ENCODE data around the gene BSN.

BSN gene

DNA sequence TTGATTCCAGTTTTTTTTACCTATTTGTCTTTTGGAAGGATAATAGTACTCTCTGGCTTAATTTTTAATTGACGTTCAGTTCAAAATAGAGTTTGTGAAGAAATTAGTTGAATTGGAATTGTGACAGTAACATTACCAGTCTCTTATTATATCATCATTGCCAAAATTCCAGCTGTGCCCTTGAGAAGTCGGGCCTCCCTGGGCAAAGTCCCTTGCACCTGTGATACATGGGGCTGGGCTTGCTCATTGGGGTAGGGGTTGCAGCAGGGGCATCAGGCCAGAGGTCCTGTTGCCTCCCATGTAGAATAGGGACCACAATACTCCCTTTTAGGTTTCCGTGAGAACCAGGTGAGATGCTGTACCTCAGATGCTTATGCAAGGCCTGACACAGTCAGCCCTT is 92.0 kb downstream of the BSN start:
- Mint-ChIP-seq H3K27ac (no peak overlapping the region), H3K9me3 (no peaks in the 10 kb centered on the region), H3K27me3 (no peaks in the 10 kb centered on the region), H3K4me1 (ENCODE audit: low read depth) (no peaks in the 10 kb centered on the region), H3K4me3 (no peak overlapping the region), H3K36me3 (ENCODE audit: low read depth) (no peaks in the 10 kb centered on the region)

DNA sequence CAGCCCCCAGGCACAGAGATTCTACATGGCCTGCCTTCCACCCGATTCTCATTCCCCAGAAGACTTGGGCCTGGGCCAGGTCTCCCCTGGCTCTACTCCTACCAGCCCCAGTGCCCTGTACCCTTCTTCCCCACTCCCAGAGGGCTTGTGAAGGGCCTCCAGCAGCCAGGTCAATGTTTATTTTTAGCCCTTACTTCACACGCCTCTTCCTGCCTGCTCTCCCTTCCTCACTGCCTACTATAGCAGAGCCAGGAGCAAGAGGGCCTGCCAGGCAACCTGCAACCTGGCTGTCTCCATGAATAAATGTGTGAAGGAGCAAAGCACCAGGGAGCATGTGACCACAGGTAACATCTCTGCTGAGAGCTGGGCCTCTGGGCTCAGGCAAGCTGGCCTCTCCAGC is 93.5 kb downstream of the BSN start:
- H3K27ac Mint-ChIP-seq = no peak overlapping the region
- H3K4me1 Mint-ChIP-seq (ENCODE audit: low read depth) = no peaks in the 10 kb centered on the region
- H3K27me3 Mint-ChIP-seq = no peaks in the 10 kb centered on the region
- H3K9me3 Mint-ChIP-seq = no peaks in the 10 kb centered on the region
- H3K36me3 Mint-ChIP-seq (ENCODE audit: low read depth) = no peaks in the 10 kb centered on the region
- no peak overlapping the region for H3K4me3 Mint-ChIP-seq

DNA sequence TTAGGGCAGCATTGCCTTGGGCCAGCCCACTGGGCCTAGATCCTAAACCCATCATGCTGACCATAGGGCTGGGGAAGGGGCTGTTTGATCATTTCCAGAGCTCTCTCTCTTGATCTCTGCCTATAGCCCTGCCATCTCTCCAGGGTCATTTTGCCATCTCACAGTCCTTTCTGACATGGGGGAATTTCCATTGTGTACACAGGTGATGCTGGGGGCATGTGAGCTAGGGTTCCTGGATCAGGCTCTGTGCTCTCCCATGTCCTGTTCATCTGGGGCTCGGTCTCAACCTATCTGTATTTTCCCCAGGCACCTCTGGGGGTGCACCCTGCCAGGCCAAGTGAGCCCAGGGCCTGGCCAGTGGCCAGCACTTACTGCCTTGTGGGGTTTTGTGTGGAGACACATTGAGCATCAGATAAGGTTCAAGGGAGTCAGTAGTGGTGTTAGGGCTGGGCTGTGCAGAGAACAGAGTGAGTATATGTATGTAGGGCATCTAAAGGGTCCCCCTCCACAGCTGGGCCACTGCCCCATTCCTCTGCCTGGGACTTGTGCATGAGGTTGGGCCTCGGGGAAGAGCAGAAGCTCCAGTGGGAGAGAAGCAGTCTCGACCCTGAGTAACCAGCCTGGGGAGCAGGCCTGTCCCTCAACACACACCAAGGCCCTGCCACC is 94.2 kb downstream of the BSN start:
- H3K4me3 Mint-ChIP-seq = no peak overlapping the region
- H3K9me3 Mint-ChIP-seq = no peaks in the 10 kb centered on the region
- H3K36me3 Mint-ChIP-seq (ENCODE audit: low read depth) = no peaks in the 10 kb centered on the region
- no peak overlapping the region for H3K27ac Mint-ChIP-seq
- no peaks in the 10 kb centered on the region for H3K27me3 Mint-ChIP-seq
- H3K4me1 Mint-ChIP-seq (ENCODE audit: low read depth) = no peaks in the 10 kb centered on the region

DNA sequence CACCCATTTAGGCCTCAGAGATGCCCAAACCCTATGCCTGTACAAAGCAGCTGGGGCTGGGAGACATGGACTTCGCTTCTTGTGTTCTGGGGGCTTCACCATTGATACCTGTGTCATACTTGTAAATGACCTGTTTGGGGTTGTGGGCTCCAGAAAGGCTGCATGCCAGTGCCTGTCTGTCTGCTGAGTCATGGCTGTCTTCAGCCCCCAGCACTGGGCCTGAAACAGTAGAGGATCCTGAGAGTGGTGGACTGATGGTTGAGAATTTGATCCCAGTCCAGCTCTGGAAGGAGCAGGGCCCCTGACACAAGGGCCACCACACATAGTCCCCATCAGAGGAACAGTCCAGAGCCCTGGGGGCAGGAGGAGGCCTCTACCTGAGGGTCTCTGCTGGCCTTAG is 95.3 kb downstream of the BSN start:
- no peaks in the 10 kb centered on the region for H3K9me3 Mint-ChIP-seq
- no peaks in the 10 kb centered on the region for H3K27me3 Mint-ChIP-seq
- H3K4me3 Mint-ChIP-seq = no peak overlapping the region
- H3K36me3 Mint-ChIP-seq (ENCODE audit: low read depth) = no peaks in the 10 kb centered on the region
- no peak overlapping the region for H3K27ac Mint-ChIP-seq
- H3K4me1 Mint-ChIP-seq (ENCODE audit: low read depth) = no peaks in the 10 kb centered on the region

DNA sequence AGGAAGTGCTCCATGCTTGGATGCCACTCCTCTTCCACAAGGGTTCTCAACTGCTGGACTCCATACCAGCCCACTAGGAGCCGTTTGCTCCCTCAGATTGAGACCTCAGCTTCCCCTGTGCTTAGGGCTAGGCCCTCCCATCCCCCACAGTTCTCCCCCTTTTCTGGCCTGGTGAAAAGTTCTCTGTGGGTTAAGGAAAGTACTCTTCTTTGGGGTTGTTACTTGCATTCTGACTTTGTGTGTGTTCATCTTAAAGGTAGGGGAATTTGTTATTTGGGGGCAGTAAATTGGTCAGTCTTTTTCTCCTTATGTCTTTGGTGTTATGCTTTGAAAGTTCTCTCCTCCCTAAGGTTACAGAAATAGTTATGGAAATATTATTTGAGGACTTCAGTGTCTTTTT is 95.9 kb downstream of the BSN start:
- Mint-ChIP-seq H3K4me3 (no peak overlapping the region), H3K9me3 (no peaks in the 10 kb centered on the region), H3K36me3 (ENCODE audit: low read depth) (no peaks in the 10 kb centered on the region), H3K27ac (no peak overlapping the region), H3K4me1 (ENCODE audit: low read depth) (no peaks in the 10 kb centered on the region), H3K27me3 (no peaks in the 10 kb centered on the region)

DNA sequence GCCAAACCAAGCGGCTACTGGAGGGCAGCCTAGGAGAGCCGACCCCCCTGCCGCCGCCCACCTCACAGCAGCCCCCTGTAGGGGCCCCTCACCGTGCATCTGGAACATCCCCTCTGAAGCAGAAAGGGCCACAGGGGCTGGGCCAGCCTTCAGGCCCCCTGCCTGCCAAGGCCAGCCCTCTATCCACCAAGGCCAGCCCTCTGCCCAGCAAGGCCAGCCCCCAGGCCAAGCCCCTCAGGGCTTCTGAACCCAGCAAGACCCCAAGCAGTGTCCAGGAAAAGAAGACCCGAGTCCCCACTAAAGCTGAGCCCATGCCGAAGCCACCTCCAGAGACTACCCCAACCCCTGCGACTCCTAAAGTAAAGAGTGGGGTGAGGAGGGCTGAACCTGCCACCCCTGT is 96.4 kb downstream of the BSN start:
- Mint-ChIP-seq H3K4me3 (no peak overlapping the region), H3K36me3 (ENCODE audit: low read depth) (no peaks in the 10 kb centered on the region), H3K9me3 (no peaks in the 10 kb centered on the region), H3K27me3 (no peaks in the 10 kb centered on the region), H3K4me1 (ENCODE audit: low read depth) (no peaks in the 10 kb centered on the region), H3K27ac (no peak overlapping the region)

DNA sequence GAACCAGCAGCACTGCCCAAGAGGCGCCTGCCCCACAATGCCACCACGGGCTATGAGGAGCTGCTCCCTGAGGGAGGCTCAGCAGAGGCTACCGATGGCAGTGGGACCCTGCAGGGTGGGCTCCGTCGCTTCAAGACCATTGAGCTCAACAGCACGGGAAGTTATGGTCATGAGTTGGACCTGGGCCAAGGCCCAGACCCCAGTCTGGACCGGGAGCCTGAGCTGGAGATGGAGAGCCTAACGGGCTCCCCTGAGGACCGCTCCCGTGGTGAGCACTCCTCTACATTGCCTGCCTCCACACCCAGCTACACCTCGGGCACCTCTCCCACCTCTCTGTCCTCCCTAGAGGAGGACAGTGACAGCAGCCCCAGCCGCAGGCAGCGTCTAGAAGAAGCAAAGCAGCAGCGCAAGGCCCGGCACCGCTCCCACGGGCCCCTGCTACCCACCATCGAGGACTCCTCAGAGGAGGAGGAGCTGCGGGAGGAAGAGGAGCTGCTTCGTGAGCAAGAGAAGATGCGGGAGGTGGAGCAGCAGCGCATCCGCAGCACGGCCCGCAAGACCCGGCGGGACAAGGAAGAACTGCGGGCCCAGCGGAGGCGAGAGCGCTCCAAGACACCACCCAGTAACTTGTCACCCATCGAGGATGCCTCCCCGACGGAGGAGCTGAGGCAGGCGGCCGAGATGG is 98.1 kb downstream of the BSN start:
- Mint-ChIP-seq H3K27ac (no peak overlapping the region), H3K4me1 (ENCODE audit: low read depth) (no peaks in the 10 kb centered on the region), H3K9me3 (no peaks in the 10 kb centered on the region), H3K36me3 (ENCODE audit: low read depth) (no peaks in the 10 kb centered on the region), H3K4me3 (no peak overlapping the region), H3K27me3 (no peaks in the 10 kb centered on the region)

DNA sequence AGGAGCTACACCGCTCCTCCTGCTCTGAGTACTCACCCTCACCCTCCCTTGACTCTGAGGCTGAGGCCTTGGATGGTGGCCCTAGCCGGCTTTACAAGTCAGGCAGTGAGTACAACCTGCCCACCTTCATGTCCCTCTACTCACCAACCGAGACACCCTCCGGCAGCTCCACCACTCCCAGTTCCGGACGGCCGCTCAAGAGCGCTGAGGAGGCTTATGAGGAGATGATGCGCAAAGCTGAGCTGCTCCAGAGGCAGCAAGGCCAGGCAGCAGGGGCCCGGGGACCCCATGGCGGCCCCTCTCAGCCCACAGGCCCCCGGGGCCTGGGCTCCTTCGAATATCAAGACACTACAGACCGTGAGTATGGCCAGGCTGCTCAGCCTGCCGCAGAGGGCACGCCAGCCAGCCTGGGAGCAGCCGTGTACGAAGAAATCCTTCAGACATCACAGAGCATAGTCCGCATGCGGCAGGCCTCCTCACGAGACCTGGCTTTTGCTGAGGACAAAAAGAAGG is 98.7 kb downstream of the BSN start:
- Mint-ChIP-seq H3K4me3 (no peak overlapping the region), H3K4me1 (ENCODE audit: low read depth) (no peaks in the 10 kb centered on the region), H3K9me3 (no peaks in the 10 kb centered on the region), H3K27me3 (no peaks in the 10 kb centered on the region), H3K36me3 (ENCODE audit: low read depth) (no peaks in the 10 kb centered on the region), H3K27ac (no peak overlapping the region)

DNA sequence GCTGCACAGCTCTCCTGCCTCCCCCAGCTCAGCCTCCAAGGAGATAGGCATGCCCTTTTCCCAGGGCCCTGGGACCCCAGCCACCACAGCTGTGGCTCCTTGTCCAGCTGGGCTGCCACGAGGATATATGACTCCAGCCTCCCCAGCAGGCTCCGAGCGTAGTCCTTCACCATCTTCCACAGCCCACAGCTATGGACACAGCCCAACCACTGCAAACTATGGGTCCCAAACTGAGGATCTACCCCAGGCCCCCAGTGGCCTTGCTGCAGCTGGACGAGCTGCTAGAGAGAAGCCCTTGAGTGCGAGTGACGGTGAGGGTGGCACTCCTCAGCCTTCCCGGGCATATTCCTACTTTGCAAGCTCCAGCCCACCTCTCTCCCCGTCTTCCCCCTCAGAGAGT is 99.3 kb downstream of the BSN start:
- no peaks in the 10 kb centered on the region for H3K36me3 Mint-ChIP-seq (ENCODE audit: low read depth)
- H3K27me3 Mint-ChIP-seq = no peaks in the 10 kb centered on the region
- H3K9me3 Mint-ChIP-seq = no peaks in the 10 kb centered on the region
- H3K27ac Mint-ChIP-seq = no peak overlapping the region
- H3K4me1 Mint-ChIP-seq (ENCODE audit: low read depth) = no peaks in the 10 kb centered on the region
- no peak overlapping the region for H3K4me3 Mint-ChIP-seq

DNA sequence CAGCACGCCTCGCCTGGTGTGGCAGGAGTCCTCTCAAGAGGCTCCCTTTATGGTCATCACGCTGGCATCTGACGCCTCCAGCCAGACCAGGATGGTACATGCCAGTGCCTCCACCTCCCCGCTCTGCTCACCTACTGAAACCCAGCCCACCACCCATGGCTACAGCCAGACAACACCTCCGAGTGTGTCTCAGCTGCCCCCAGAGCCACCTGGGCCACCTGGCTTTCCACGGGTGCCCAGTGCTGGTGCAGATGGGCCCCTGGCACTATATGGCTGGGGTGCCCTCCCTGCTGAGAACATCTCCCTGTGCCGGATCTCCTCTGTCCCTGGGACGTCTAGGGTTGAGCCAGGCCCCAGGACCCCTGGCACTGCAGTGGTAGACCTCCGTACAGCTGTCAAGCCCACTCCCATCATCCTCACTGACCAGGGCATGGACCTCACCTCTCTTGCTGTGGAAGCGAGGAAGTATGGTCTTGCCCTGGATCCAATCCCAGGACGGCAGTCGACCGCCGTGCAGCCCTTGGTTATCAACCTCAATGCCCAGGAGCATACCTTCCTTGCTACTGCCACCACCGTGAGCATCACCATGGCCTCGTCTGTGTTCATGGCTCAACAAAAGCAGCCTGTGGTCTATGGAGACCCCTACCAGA is 100.0 kb downstream of the BSN start:
- H3K27me3 Mint-ChIP-seq = no peaks in the 10 kb centered on the region
- no peak overlapping the region for H3K4me3 Mint-ChIP-seq
- H3K4me1 Mint-ChIP-seq (ENCODE audit: low read depth) = no peaks in the 10 kb centered on the region
- no peaks in the 10 kb centered on the region for H3K36me3 Mint-ChIP-seq (ENCODE audit: low read depth)
- no peak overlapping the region for H3K27ac Mint-ChIP-seq
- H3K9me3 Mint-ChIP-seq = no peaks in the 10 kb centered on the region

DNA sequence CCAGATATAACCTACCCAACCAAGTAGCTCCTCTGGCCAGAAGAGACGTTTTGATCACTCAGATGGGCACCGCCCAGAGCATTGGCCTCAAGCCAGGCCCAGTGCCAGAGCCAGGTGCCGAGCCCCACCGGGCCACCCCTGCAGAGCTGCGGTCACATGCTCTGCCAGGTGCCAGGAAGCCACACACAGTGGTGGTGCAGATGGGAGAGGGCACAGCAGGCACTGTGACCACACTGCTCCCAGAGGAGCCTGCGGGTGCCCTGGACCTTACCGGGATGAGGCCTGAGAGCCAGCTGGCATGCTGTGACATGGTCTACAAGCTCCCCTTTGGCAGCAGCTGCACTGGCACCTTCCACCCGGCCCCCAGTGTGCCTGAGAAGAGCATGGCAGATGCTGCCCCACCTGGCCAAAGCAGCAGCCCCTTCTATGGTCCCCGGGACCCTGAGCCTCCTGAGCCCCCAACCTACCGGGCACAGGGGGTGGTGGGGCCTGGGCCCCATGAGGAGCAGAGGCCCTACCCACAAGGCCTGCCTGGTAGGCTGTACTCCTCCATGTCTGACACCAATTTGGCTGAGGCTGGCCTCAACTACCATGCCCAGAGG is 100.8 kb downstream of the BSN start:
- Mint-ChIP-seq H3K27me3 (no peaks in the 10 kb centered on the region), H3K4me1 (ENCODE audit: low read depth) (no peaks in the 10 kb centered on the region), H3K9me3 (no peaks in the 10 kb centered on the region), H3K27ac (no peak overlapping the region), H3K4me3 (no peak overlapping the region), H3K36me3 (ENCODE audit: low read depth) (no peaks in the 10 kb centered on the region)

DNA sequence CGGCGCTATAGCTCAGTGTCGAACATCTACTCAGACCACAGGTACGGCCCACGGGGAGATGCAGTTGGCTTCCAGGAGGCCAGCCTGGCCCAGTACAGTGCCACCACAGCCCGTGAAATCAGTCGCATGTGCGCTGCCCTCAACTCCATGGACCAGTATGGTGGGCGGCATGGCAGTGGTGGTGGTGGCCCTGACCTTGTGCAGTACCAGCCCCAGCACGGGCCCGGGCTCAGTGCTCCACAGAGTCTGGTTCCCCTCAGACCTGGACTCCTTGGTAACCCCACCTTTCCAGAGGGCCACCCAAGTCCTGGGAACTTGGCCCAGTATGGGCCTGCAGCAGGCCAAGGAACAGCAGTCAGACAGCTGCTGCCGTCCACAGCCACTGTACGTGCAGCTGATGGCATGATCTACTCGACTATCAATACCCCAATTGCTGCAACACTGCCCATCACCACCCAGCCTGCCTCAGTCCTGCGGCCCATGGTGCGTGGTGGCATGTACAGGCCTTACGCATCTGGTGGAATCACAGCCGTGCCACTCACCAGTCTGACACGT is 101.5 kb downstream of the BSN start:
- H3K9me3 Mint-ChIP-seq = no peaks in the 10 kb centered on the region
- H3K4me3 Mint-ChIP-seq = no peak overlapping the region
- no peaks in the 10 kb centered on the region for H3K4me1 Mint-ChIP-seq (ENCODE audit: low read depth)
- H3K36me3 Mint-ChIP-seq (ENCODE audit: low read depth) = no peaks in the 10 kb centered on the region
- no peaks in the 10 kb centered on the region for H3K27me3 Mint-ChIP-seq
- no peak overlapping the region for H3K27ac Mint-ChIP-seq

DNA sequence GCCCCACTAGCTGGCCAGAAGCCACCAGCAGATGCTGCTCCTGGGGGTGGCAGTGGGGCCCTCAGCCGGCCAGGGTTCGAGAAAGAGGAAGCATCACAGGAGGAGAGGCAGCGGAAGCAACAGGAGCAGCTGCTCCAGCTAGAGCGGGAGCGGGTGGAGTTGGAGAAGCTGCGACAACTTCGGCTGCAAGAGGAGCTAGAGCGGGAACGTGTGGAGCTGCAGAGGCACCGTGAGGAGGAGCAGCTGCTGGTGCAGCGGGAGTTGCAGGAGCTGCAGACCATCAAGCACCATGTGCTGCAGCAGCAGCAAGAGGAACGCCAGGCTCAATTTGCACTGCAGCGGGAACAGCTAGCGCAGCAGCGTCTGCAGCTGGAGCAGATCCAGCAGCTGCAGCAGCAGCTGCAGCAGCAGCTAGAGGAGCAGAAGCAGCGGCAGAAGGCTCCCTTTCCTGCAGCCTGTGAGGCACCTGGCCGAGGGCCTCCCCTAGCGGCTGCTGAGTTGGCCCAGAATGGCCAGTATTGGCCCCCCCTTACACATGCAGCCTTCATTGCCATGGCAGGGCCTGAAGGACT is 102.3 kb downstream of the BSN start:
- Mint-ChIP-seq H3K36me3 (ENCODE audit: low read depth) (no peaks in the 10 kb centered on the region), H3K4me3 (no peak overlapping the region), H3K9me3 (no peaks in the 10 kb centered on the region), H3K4me1 (ENCODE audit: low read depth) (no peaks in the 10 kb centered on the region), H3K27me3 (no peaks in the 10 kb centered on the region), H3K27ac (no peak overlapping the region)

DNA sequence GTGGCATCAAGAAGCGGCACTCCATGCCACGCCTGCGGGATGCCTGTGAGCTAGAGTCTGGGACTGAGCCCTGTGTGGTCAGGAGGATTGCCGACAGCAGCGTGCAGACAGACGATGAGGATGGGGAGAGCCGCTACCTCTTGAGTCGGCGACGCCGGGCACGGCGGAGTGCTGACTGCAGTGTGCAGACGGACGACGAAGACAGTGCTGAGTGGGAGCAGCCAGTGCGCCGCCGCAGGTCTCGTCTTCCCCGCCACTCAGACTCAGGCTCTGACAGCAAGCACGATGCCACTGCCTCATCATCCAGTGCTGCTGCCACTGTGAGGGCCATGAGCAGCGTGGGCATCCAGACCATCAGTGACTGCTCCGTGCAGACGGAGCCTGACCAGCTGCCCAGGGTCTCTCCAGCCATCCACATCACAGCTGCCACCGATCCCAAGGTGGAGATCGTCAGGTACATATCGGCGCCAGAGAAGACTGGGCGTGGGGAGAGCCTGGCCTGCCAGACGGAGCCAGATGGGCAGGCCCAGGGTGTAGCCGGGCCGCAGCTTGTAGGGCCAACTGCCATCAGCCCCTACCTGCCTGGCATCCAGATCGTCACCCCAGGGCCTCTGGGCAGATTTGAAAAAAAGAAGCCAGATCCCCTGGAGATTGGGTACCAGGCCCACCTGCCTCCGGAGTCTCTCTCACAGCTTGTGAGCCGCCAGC is 103.1 kb downstream of the BSN start:
- no peaks in the 10 kb centered on the region for H3K36me3 Mint-ChIP-seq (ENCODE audit: low read depth)
- H3K27me3 Mint-ChIP-seq = no peaks in the 10 kb centered on the region
- no peak overlapping the region for H3K4me3 Mint-ChIP-seq
- H3K9me3 Mint-ChIP-seq = no peaks in the 10 kb centered on the region
- no peak overlapping the region for H3K27ac Mint-ChIP-seq
- no peaks in the 10 kb centered on the region for H3K4me1 Mint-ChIP-seq (ENCODE audit: low read depth)

All from stimulated activated naive CD8-positive, alpha-beta T cell treated with anti-CD3 and anti-CD28 coated beads, Interleukin-15, Interleukin-2, amounts not matched to agents 100 ng/mL and 50 ng/mL, for 24 hours (primary cell).